Measurements from ENCODE around the gene ATAD1.
"Not testable (repeated sequence)": the region's sequence is repeated elsewhere in the genome, so short reads cannot be mapped to it uniquely, and the experiment has no call there.

The ATAD1 gene

GRCh38 chr10:87803831-87804230 lies 14.2 kb downstream of the ATAD1 start:
- DNase-seq (ENCODE audit: low read depth, low spot score): no peak

- no peak for DNase-seq (ENCODE audit: low read depth, low spot score)
These were observed 14.7 kb downstream of the ATAD1 start for GRCh38 chr10:87803328-87803727.

GRCh38 chr10:87801813-87802435 lies 16.1 kb downstream of the ATAD1 start:
- not testable (repeated sequence) for DNase-seq (ENCODE audit: low read depth, low spot score)

GRCh38 chr10:87799860-87800259 lies 18.2 kb downstream of the ATAD1 start:
- DNase-seq (ENCODE audit: low read depth, low spot score): no peak

- DNase-seq (ENCODE audit: low read depth, low spot score): no peak
These were observed 19.9 kb downstream of the ATAD1 start for GRCh38 chr10:87798082-87798481.

- no peak for DNase-seq (ENCODE audit: low read depth, low spot score)
These were observed 23.7 kb downstream of the ATAD1 start for GRCh38 chr10:87794285-87794684.

GRCh38 chr10:87790185-87790584 lies 27.8 kb downstream of the ATAD1 start:
- no peak for DNase-seq (ENCODE audit: low read depth, low spot score)

- DNase-seq (ENCODE audit: low read depth, low spot score): no peak
These were observed 31.6 kb downstream of the ATAD1 start for GRCh38 chr10:87786421-87786820.

GRCh38 chr10:87782721-87783120 lies 35.3 kb downstream of the ATAD1 start:
- no peak for DNase-seq (ENCODE audit: low read depth, low spot score)

GRCh38 chr10:87781545-87781944 lies 36.5 kb downstream of the ATAD1 start:
- no peak for DNase-seq (ENCODE audit: low read depth, low spot score)

GRCh38 chr10:87776328-87776727 lies 41.7 kb downstream of the ATAD1 start:
- DNase-seq (ENCODE audit: low read depth, low spot score): no peak

GRCh38 chr10:87775766-87776165 lies 42.3 kb downstream of the ATAD1 start:
- DNase-seq (ENCODE audit: low read depth, low spot score): no peak

- no peak for DNase-seq (ENCODE audit: low read depth, low spot score)
These were observed 46.0 kb downstream of the ATAD1 start for GRCh38 chr10:87771871-87772500.

GRCh38 chr10:87767253-87767652 lies 50.8 kb downstream of the ATAD1 start:
- no peak for DNase-seq (ENCODE audit: low read depth, low spot score)

- no peak for DNase-seq (ENCODE audit: low read depth, low spot score)
These were observed 52.2 kb downstream of the ATAD1 start for GRCh38 chr10:87765666-87766376.

GRCh38 chr10:87764072-87764934 lies 53.7 kb downstream of the ATAD1 start:
- no peak for DNase-seq (ENCODE audit: low read depth, low spot score)

- DNase-seq (ENCODE audit: low read depth, low spot score): no peak
These were observed 54.8 kb downstream of the ATAD1 start for GRCh38 chr10:87763086-87763861.

GRCh38 chr10:87761892-87762291 lies 56.1 kb downstream of the ATAD1 start:
- DNase-seq (ENCODE audit: low read depth, low spot score): no peak

GRCh38 chr10:87761153-87761552 lies 56.9 kb downstream of the ATAD1 start:
- no peak for DNase-seq (ENCODE audit: low read depth, low spot score)

- no peak for DNase-seq (ENCODE audit: low read depth, low spot score)
These were observed 57.7 kb downstream of the ATAD1 start for GRCh38 chr10:87760195-87760905.

GRCh38 chr10:87759551-87759950 lies 58.5 kb downstream of the ATAD1 start:
- no peak for DNase-seq (ENCODE audit: low read depth, low spot score)

Data from activated CD4-positive, CD25-positive, alpha-beta regulatory T cell treated with anti-CD3 and anti-CD28 coated beads, Interleukin-2, amount 50 U/mL, for 16 hours (primary cell).